ENCODE data around the gene MXRA7. TPM values are rescaled to one million over a fixed set of nuclear protein-coding genes. Genes with fewer than 3 reads are reported as not detected.

MXRA7 gene
- total and polyA plus RNA-seq, 2 of the 4 experiments (the other 2 are of a cell fraction), result 168 to 231 TPM

DNA sequence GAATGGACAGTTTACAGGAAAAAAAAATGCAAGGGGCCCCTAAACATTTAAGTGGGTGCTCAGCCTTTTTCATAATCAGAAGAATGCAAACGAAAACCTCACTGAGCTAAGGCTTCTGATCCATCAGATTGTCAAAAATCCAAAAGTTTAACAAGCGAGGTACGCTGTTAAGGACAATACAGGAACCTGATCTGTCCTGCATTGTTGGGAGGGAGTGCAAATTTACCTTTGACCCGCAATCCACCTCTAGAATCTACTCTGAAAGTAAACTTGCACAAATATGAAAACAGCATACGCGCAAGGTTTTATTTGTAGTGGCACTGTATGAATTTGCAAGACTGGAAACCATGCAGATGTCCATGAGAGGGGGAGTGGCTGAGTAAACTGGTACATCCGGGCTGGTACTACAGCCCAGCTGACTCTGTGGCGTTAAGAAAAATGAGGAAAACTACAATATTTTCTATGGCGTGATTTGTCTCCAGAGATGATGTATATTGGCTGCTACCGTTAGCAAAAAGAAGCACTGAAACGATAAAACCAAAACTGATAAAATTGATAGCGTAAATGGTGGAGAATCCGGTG lies 38.4 kb downstream of the MXRA7 start:
- Histone ChIP-seq H3K4ac (ENCODE audit: low read depth, low read length) (peak overlapping the region; percentile 67; the same call in 1 of the 2 replicates), H2AK5ac (ENCODE audit: low read depth, low read length) (0 out of 2 replicates have a peak overlapping the region, but pooled peaks have one; percentile 9), H3K18ac (ENCODE audit: low read depth, low read length) (no peak overlapping the region; the same call in 1 of the 2 replicates), H2AK9ac (replicated peaks; ENCODE audit: low read depth, low read length, poor library complexity) (peak overlapping the region; percentile 11), H3K27me3 (ENCODE audit: control insufficient read depth, insufficient read depth, low read length) (no peaks in the 10 kb centered on the region), H3K36me3 (ENCODE audit: control insufficient read depth, insufficient read depth, low read length) (peaks cover 17% of the 10 kb centered on the region), H3K79me1 (ENCODE audit: low read depth in 1 of 2, low read length in 2 of 2) (peaks cover 0 to 33% of the 10 kb centered on the region in 2 experiments; a peak in 2 of 4 replicates), H2BK5ac (ENCODE audit: low read depth, low read length, poor library complexity, severe bottlenecking) (peak overlapping the region; percentile 78), H4K91ac (ENCODE audit: insufficient read depth, low read depth, low read length) (peak overlapping the region; percentile 63), H3K4me2 (ENCODE audit: low read depth, low read length) (peak overlapping the region; percentile 79), H4K5ac (ENCODE audit: low read depth, low read length) (peak overlapping the region; percentile 75), H3K9me3 (ENCODE audit: control insufficient read depth, insufficient read depth, low read length) (no peaks in the 10 kb centered on the region), H3K9ac (ENCODE audit: low read depth, low read length) (peak overlapping the region; percentile 86), H3K4me1 (ENCODE audit: control insufficient read depth, insufficient read depth, low read length) (peaks cover 18% of the 10 kb centered on the region), H3K14ac (replicated peaks; ENCODE audit: low read depth, low read length) (peak overlapping the region; percentile 89), H3K4me3 (ENCODE audit: insufficient read depth, low read depth, low read length) (peak overlapping the region; percentile 63), H4K8ac (ENCODE audit: low read depth in 2 of 2, low read length in 2 of 2) (peak overlapping the region; percentile 76 to 92), H3K9me1 (ENCODE audit: insufficient read depth, low read length) (peaks cover 18% of the 10 kb centered on the region), H3K27ac (ENCODE audit: insufficient read depth, low read length) (peak overlapping the region; percentile 76), H2BK15ac (ENCODE audit: low read depth, low read length) (no peak overlapping the region), H3K56ac (ENCODE audit: extremely low read depth, insufficient read depth, low read length) (peak overlapping the region; percentile 78), H2BK20ac (ENCODE audit: low read depth, low read length) (no peak overlapping the region), H2AFZ (replicated peaks; ENCODE audit: low read length, poor library complexity) (peak overlapping the region; percentile 99), H3K23ac (ENCODE audit: low read depth, low read length) (peak overlapping the region; percentile 68), H2BK120ac (ENCODE audit: low read depth, low read length) (peak overlapping the region; percentile 69), H4K20me1 (ENCODE audit: insufficient read depth, low read length) (no peaks in the 10 kb centered on the region)
- no TSS peak for BruUV-seq (replicated peaks)
- in situ Hi-C loops (cut with MboI; ENCODE audit: low sequenced_read_pairs), result no loop called here
- ATAC-seq (ENCODE audit: low read depth) (no peak), DNase-seq (no peak)
- WGBS, 2 experiments (ENCODE audit: extremely low coverage in 2 of 2, insufficient read length in 1 of 2), result 96% methylated on average over 4 of the region's 13 CpGs; no CpG with 5 or more reads in 1 of the 2 experiments
- POLR2A ChIA-PET (ENCODE audit: unreplicated experiment), result interaction anchor here (0.6 to 0.9 kb wide), 2 partner anchors 14 to 98 kb away, joined by 3 to 6 read pairs; no protein-coding TSS in a partner anchor
- no peak for TF ChIP-seq POLR2A (IDR thresholded peaks at IDR 0.05; ENCODE audit: low read depth, low read length)
- TF ChIP-seq, protein P1, sequence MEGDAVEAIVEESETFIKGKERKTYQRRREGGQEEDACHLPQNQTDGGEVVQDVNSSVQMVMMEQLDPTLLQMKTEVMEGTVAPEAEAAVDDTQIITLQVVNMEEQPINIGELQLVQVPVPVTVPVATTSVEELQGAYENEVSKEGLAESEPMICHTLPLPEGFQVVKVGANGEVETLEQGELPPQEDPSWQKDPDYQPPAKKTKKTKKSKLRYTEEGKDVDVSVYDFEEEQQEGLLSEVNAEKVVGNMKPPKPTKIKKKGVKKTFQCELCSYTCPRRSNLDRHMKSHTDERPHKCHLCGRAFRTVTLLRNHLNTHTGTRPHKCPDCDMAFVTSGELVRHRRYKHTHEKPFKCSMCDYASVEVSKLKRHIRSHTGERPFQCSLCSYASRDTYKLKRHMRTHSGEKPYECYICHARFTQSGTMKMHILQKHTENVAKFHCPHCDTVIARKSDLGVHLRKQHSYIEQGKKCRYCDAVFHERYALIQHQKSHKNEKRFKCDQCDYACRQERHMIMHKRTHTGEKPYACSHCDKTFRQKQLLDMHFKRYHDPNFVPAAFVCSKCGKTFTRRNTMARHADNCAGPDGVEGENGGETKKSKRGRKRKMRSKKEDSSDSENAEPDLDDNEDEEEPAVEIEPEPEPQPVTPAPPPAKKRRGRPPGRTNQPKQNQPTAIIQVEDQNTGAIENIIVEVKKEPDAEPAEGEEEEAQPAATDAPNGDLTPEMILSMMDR (conservative IDR thresholded peaks at IDR 0.05; ENCODE audit: low read depth, low read length), result no peak
- TF ChIP-seq BHLHE40 (IDR thresholded peaks at IDR 0.05; ENCODE audit: low read depth, low read length), result no peak
- no peak for TF ChIP-seq MXI1 (IDR thresholded peaks at IDR 0.05; ENCODE audit: borderline replicate concordance, low read depth, low read length)
- TF ChIP-seq, protein P2, sequence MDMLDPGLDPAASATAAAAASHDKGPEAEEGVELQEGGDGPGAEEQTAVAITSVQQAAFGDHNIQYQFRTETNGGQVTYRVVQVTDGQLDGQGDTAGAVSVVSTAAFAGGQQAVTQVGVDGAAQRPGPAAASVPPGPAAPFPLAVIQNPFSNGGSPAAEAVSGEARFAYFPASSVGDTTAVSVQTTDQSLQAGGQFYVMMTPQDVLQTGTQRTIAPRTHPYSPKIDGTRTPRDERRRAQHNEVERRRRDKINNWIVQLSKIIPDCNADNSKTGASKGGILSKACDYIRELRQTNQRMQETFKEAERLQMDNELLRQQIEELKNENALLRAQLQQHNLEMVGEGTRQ (IDR thresholded peaks at IDR 0.05; ENCODE audit: low read depth, low read length), result no peak
- no peak for TF ChIP-seq CHD1 (IDR thresholded peaks at IDR 0.05; ENCODE audit: low read depth, low read length)
- TF ChIP-seq FOS (IDR thresholded peaks at IDR 0.05; ENCODE audit: low read depth, low read length), result no peak
- no peak for TF ChIP-seq SMC3 (IDR thresholded peaks at IDR 0.05; ENCODE audit: low read depth, low read length)
- TF ChIP-seq CEBPB (IDR thresholded peaks at IDR 0.05; ENCODE audit: low read depth, low read length), result no peak
- no peak for TF ChIP-seq RAD21 (IDR thresholded peaks at IDR 0.05; ENCODE audit: low read length)
- TF ChIP-seq NFE2L2 (IDR thresholded peaks at IDR 0.05; ENCODE audit: low read depth, low read length), result no peak
- no peak for TF ChIP-seq MAZ (IDR thresholded peaks at IDR 0.05; ENCODE audit: borderline replicate concordance, low read depth, low read length)
- TF ChIP-seq RCOR1 (IDR thresholded peaks at IDR 0.05; ENCODE audit: insufficient replicate concordance, low read length), result no peak
- intact Hi-C loops (cut with micrococcal nuclease), result loop anchor here (5.0 kb wide), 1 partner anchor 115 kb away; no protein-coding TSS in a partner anchor
- dilution Hi-C loops (cut with HindIII; ENCODE audit: low sequenced_read_pairs, unreplicated experiment), result no loop called here
- CTCF ChIA-PET, result interaction anchor here (1.2 to 1.7 kb wide), 3 partner anchors 10 to 149 kb away, joined by 3 to 6 read pairs (median 3); no protein-coding TSS in a partner anchor

Measured in IMR-90 (cell line).